ENCODE measurements around the gene SLC30A10. TPM values are rescaled to one million over a fixed set of nuclear protein-coding genes. Genes with fewer than 3 reads are reported as not detected.

The SLC30A10 gene
- total and polyA plus RNA-seq, 2 of the 13 experiments (the other 11 are each of a cell fraction or from before 2014, with no cell fraction given), result 20.9 to 30.2 TPM

GRCh38 chr1:219954736-219955421 is 26.5 kb upstream of the SLC30A10 start (continued):
- TF ChIP-seq NFAT5 (CRISPR knock-in tag; IDR thresholded peaks at IDR 0.05) (no peak), HNRNPH1 (optimal IDR thresholded peaks at IDR 0.05; ENCODE audit: low read depth, low read length) (no peak), ZZZ3 (CRISPR knock-in tag; IDR thresholded peaks at IDR 0.05; ENCODE audit: borderline replicate concordance) (no peak), ZNF354B (CRISPR knock-in tag; IDR thresholded peaks at IDR 0.05) (no peak), HHEX (CRISPR knock-in tag; IDR thresholded peaks at IDR 0.05) (0 out of 2 replicates have a peak, but pooled peaks have one; percentile 25), WIZ (CRISPR knock-in tag; IDR thresholded peaks at IDR 0.05) (no peak), ZSCAN25 (CRISPR knock-in tag; IDR thresholded peaks at IDR 0.05) (no peak), KAT7 (CRISPR knock-in tag; IDR thresholded peaks at IDR 0.05; ENCODE audit: borderline replicate concordance) (no peak), JUND (CRISPR knock-in tag; IDR thresholded peaks at IDR 0.05) (no peak), RARA (CRISPR knock-in tag; IDR thresholded peaks at IDR 0.05) (peak; percentile 49), ZFP91 (CRISPR knock-in tag; IDR thresholded peaks at IDR 0.05; ENCODE audit: borderline replicate concordance) (no peak), FOXO1 (CRISPR knock-in tag; IDR thresholded peaks at IDR 0.05) (peak; percentile 69; the same call in 1 of the 2 replicates), STAG1 (CRISPR knock-in tag; IDR thresholded peaks at IDR 0.05) (no peak), ZSCAN30 (CRISPR knock-in tag; IDR thresholded peaks at IDR 0.05) (no peak), MXD3 (CRISPR knock-in tag; IDR thresholded peaks at IDR 0.05) (no peak), ZNF572 (CRISPR knock-in tag; IDR thresholded peaks at IDR 0.05) (no peak), KLF16 (CRISPR knock-in tag; IDR thresholded peaks at IDR 0.05) (peak in 1 of 2 experiments; percentile 53; a peak in 1 of 4 replicates), RFXANK (CRISPR knock-in tag; IDR thresholded peaks at IDR 0.05) (no peak), ATF7-NPFF (CRISPR knock-in tag; IDR thresholded peaks at IDR 0.05; ENCODE audit: low read depth) (no peak), NFATC3 (CRISPR knock-in tag; IDR thresholded peaks at IDR 0.05) (no peak), RBM39 (IDR thresholded peaks at IDR 0.05; ENCODE audit: low read depth, low read length, poor library complexity, severe bottlenecking) (no peak), NFIC (IDR thresholded peaks at IDR 0.05; ENCODE audit: low read length) (no peak; the same call in 1 of the 2 replicates), SALL1 (CRISPR knock-in tag; IDR thresholded peaks at IDR 0.05) (peak; percentile 59; the same call in 1 of the 2 replicates), ZNF34 (CRISPR knock-in tag; IDR thresholded peaks at IDR 0.05; ENCODE audit: borderline replicate concordance) (no peak), RBAK (CRISPR knock-in tag; IDR thresholded peaks at IDR 0.05) (no peak), ZNF207 (IDR thresholded peaks at IDR 0.05; ENCODE audit: borderline replicate concordance) (no peak)
